ENCODE results near the gene SELENOM. TPM values are rescaled to one million over a fixed set of nuclear protein-coding genes. Genes with fewer than 3 reads are reported as not detected.
"Not testable (repeated sequence)": the region's sequence is repeated elsewhere in the genome, so short reads cannot be mapped to it uniquely, and the experiment has no call there.

Gene SELENOM
- total RNA-seq, 1 donor from 2014 or later, result 43.4 TPM

DNA sequence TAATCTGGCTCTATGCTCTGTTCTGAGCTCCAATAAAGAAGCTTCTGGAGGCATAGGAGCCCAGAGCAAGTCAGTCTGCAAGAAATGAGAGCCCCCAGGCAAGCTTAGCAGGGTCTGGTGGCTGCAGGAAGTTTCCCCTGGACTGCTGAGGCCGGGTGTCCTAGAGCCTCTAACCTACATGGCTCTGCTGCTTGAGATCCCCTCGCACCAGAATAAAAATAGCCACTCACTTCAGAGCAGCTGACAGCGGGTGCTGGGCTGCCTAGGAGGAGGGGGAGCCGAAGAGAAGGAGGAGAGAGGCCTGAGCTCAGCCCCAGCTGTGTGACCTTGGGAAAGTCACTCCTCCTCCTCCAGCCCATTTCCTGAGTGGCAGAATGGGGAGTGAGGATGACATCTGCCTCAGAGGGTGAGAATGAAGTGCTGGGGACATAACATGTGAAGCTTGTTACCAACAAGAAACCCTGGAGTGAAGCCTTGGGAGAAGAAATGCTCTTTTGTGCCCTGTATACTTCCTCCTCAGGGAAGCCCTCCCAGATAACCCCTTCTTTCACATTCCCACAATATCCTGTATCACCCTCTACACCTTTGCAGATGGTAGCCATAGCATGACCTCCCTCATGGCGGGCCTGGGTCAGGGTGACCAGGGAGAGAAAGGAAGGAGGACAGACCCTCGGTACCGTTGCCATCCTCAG lies 11.8 kb upstream of the SELENOM start:
- peak; percentile 82 for ATAC-seq (ENCODE audit: poor library complexity)
- intact Hi-C loops (cut with DNase I), result no loop called here
- DNase-seq, result peak; percentile 64

DNA sequence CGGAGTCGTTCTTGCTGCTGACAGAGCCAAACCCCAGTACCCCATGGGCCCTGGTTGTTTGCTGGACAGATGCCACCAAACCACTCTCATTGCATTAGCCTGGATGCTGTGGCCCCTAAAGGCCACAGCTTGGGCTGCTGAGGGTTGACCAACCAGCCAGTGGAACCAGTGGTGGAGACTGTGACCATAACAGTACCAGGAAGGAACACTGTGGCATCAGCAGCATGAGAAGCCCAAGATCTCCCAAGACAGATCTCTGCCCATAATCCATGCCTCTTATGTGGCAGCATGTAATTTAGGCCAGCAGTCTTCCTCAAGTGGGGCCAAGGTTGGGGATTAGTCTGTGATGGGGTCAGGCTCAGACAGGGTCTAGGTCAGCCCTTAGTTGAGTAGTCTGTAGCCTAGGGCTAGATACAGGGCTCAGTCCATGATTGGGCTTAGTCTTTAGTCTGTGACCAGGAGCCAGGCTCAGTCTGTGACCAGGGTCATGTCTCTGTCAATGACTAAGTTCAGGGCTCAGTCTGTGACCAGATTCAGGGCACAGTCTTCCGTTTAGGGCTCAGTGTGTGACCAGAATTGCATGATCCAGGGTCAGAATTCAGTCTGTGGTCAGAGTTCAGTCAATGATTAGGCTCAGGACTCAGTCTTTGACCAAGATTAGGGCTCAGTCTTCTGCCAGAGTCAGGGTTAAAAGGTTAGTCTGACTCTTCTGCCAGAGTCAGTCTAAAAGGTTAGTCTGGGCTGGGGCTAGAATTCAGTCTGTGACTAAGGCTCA lies 10.9 kb upstream of the SELENOM start:
- ATAC-seq (ENCODE audit: poor library complexity) (no peak), DNase-seq (no peak)
- intact Hi-C loops (cut with DNase I), result no loop called here

DNA sequence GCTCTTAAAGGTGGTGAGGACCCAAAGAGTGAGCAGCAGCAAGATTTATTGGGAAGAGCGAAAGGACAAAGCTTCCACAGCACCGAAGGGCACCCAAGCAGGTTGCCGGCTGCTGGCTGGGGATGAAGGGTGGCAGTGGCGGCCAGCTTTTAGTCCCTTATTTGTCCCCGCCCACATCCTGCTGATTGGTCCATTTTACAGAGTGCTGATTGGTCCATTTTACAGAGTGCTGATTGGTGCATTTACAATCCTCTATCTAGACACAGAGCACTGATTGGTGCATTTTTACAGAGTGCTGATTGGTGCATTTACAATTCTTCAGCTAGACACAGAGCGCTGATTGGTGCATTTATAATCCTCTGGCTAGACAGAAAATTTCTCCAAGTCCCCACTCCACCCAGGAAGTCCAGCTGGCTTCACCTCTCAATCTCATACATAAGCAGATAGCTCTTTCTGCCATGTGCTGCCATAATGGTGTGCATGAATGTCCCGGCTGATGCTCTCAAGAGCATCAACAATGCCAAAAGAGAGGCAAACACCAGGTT lies 5.3 kb upstream of the SELENOM start:
- intact Hi-C loops (cut with DNase I); ATAC-seq (ENCODE audit: poor library complexity); DNase-seq: not testable (repeated sequence)

DNA sequence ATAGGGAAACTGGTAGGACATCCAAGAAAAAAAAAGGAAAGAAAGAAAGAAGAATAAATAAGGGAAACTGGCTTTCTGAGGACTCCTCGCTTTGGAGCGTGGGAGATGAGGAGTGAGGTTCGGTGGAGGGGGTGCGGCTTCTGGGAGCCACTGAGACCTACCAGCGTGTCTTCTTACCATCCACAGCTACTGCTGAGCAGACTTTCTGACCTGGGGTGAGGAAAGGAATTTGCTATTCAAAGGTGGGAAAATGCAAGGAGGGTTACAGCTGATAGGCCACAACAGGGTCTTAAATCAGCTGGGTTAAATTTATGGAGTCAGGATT lies 488 bp upstream of the SELENOM start:
- ATAC-seq (ENCODE audit: poor library complexity) (peak; percentile 15), DNase-seq (no peak)
- intact Hi-C loops (cut with DNase I), result loop anchor here (2.0 to 10.0 kb wide), 2 partner anchors 41 to 107 kb away; partner anchors contain the start of gene LIMK2

DNA sequence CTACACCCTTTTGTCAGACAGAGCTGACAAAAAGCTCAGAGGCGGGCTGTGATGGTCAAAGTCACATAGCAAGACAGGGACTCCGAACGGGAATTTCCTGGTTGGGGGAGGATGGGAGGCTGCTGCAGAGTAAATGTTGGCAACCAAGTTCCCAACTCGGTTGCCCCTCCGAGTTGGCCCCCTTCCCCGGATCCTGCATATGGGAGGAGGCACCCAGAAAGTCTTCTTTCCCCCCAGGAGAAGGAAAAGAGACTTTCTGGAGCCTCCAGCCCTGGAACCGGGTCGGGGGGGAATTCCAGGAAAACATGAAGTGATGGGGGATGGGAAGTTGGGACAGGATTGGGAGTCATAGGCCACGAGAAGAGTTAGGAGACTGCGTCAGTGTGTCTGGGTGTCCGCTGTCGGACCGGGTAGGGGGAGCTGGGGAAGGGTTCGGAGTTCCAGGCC lies 614 bp downstream of the SELENOM start:
- DNase-seq, result no peak
- intact Hi-C loops (cut with DNase I), result loop anchor here (10.0 kb wide), 1 partner anchor 108 kb away; the partner anchor contains the start of gene LIMK2
- peak; percentile 9 for ATAC-seq (ENCODE audit: poor library complexity)

DNA sequence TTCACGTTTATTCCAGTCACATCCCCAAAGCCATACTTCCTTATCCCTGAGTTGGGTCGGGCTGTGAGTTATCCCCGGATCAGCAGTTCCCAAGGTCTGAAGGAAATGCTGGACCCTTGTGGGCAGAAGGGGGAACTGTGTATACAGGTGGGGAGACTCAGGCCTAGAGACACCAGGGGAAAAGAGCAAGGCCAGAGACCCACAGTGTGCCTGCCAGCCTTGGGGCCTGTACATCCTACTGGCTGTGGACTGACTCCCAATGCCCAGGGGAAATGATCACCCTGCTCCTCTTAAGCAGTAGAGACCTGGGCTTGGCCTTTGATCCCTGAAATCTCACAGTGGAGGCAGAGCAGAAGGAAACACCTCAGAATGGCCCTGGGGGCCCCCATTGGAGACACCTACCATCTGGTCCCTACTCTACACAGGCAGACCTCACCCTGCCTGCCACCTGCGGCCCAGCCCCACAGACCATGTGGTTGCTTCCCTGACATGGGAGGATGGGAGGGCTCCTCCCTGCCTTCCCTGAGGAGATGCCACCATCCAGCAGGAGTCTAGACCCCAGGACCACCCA lies 1.3 kb downstream of the SELENOM start:
- no peak for DNase-seq
- ATAC-seq (ENCODE audit: poor library complexity), result no peak
- intact Hi-C loops (cut with DNase I), result loop anchor here (10.0 kb wide), 1 partner anchor 109 kb away; the partner anchor contains the start of gene LIMK2

DNA sequence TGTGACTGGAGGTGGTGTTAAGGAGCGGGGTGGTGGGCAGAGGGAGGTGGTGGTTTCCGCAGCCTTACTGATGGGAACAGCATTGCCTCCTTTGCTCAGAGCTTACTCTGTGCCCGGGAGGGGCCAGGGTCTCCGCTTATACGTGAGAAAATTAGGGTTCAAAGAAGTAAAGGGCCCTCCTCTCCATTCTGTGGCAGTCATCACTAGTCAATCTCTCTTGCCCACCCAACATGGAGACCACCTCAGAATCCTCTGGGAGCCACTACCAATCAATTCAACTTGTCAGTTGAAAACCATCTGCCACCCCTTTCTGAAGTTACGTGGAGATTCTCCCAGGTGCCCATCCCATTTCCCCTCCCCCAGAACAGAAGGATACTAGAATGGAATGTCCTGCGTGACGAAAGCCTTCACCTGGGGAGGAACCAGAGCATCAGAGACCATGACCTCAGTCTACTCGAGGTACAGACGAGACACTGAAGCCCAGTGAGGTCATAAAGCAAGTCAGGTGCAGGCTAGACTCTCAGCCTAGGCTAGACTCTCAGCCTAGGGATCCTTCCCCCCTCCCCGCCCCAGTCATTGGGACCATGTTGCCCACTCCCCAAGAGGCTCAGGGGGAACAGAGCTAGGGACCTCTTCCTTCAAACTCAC lies 2.0 kb downstream of the SELENOM start:
- no peak for ATAC-seq (ENCODE audit: poor library complexity)
- no peak for DNase-seq
- intact Hi-C loops (cut with DNase I), result loop anchor here (10.0 kb wide), 1 partner anchor 109 kb away; the partner anchor contains the start of gene LIMK2

DNA sequence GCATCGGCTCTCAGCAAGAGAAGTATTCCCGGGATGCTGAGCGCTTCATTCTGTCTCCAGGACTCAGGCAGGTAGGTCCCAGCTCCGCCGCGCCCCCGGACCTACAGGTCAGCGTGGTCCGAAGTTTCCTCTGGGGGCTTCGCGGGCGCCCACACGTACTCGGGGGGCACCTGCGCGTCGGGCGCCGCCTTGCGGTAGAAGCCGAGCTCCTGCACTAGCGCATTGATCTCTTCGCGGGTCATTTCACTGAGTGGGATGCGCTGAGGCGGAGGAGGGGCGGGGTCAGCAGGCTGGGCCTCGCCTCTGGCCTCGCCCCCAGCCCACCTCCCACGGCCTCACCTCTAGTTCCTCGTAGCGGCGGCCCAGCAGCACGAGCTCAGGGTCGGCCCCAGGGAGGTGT lies 2.5 kb downstream of the SELENOM start:
- DNase-seq, result no peak
- ATAC-seq (ENCODE audit: poor library complexity), result no peak
- intact Hi-C loops (cut with DNase I), result loop anchor here (10.0 kb wide), 1 partner anchor 110 kb away; the partner anchor contains the start of gene LIMK2

DNA sequence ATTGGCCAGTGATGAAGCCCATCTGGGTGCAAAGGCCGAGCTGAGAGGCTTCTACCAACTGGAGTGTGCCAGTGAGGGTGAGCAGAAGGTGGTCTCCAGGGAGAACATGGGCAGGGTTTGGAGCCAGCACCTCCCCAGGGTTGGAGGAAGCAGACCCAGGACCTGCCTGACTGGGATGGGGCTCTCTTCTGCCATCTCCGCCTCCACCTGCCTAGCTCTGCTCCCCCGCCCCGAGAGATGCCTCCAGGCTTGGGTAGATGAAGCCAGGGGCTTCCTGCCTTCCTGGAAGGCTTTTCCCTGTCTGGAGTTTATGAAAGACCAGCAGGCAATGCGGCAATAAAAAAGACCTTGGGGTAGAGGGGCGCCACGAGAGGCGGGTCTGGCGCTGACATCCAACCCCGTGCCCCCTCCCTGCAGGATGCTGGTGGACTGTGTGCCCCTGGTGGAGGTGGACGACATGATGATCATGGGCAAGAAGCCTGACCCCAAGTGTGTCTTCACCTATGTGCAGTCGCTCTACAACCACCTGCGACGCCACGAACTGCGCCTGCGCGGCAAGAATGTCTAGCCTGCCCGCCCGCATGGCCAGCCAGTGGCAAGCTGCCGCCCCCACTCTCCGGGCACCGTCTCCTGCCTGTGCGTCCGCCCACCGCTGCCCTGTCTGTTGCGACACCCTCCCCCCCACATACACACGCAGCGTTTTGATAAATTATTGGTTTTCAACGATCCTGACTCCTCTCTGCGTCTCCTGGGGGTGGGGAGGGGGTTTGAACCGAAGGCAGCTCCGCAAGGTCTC lies 3.3 kb downstream of the SELENOM start:
- DNase-seq (no peak), ATAC-seq (ENCODE audit: poor library complexity) (no peak)
- intact Hi-C loops (cut with DNase I), result loop anchor here (10.0 kb wide), 1 partner anchor 111 kb away; the partner anchor contains the start of gene LIMK2

DNA sequence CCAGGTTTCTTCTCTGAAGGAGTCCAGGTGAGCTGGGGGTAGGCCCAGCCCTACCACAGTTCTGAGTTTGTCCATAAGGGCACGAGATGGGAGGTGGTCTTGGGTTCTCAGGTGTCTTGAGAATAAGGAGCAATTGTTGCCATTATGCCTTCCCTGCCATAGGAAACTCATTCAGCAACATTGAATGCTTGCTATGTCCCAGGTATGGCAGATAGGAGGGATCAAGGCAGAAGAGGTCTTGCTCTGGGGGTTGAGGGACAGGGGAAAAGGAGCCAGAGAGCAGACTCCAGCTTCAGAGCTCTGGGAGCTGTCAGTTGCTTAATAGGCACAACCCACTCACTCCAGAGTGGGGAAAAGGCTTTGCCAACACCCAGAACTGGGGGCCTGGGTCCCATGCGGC lies 4.3 kb downstream of the SELENOM start:
- DNase-seq (no peak), ATAC-seq (ENCODE audit: poor library complexity) (no peak)
- intact Hi-C loops (cut with DNase I), result loop anchor here (10.0 kb wide), 1 partner anchor 112 kb away; the partner anchor contains the start of gene LIMK2

DNA sequence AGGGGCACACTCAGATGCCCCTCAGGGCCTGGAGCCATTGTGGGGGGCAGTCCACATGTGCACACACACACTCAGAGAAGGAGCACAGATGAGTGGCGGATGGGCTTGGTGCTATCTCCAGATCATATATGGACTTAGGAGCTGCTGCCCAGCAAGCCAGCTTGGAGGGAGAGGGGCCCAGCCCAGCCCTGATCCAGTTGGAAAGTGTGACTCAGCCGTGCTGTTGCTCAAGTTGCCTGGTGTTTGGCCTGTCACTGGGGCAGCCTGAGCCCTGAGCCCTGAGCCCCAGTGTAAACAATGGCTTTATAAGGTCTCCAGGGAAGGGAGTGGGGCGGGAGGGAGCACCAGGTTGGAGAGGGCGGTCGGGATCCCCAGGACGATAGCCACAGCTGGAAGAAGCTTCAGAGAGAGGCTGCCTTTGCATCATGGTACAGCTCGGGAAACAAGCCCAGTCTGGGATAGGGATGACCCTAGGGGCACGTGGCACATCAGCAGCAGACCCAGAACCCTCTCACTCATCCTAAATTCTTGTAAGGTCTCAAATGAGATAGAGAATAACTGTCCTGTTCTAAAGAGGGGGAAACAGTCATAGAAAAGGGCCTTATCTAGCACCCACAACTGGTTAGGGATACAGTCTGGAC lies 4.8 kb downstream of the SELENOM start:
- ATAC-seq (ENCODE audit: poor library complexity) (peak; percentile 38), DNase-seq (peak; percentile 84)
- intact Hi-C loops (cut with DNase I), result loop anchor here (10.0 kb wide), 1 partner anchor 112 kb away; the partner anchor contains the start of gene LIMK2

DNA sequence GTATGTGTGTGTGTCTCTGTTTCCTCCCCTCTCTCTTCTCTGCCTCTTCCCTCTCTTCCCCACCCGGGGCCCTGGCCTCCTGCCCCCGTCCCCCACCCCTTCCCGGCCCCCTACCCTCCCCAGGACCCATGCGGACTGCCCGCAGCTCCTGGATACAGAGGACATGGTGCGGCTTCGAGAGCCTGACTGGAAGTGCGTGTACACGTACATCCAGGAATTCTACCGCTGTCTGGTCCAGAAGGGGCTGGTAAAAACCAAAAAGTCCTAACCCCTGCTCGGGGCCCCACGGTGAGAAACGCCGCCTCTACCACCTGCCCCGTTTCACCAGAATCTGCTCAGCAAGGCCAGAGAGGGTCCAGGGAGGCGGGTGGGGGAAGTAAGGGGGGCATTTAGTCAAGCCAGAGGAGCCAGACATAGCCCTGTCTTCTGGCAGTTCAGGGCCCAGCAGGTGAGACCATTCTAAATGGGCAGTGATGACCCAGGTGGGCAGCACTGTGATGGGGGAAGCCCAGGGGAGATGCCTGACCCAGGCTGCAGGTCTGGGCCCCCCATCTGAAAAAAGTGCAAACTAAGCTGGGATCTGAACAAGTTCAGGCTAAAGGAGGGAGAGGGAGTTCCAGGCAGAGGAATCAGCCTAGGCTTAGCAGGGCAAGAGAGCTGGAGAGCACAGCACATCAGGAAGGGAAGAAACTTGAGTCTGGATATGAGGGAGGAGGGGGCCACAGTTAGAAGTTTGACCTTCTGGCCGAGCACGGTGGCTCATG lies 6.4 kb downstream of the SELENOM start:
- intact Hi-C loops (cut with DNase I), result loop anchor here (10.0 kb wide), 1 partner anchor 114 kb away; the partner anchor contains the start of gene LIMK2
- DNase-seq, result no peak
- no peak for ATAC-seq (ENCODE audit: poor library complexity)

DNA sequence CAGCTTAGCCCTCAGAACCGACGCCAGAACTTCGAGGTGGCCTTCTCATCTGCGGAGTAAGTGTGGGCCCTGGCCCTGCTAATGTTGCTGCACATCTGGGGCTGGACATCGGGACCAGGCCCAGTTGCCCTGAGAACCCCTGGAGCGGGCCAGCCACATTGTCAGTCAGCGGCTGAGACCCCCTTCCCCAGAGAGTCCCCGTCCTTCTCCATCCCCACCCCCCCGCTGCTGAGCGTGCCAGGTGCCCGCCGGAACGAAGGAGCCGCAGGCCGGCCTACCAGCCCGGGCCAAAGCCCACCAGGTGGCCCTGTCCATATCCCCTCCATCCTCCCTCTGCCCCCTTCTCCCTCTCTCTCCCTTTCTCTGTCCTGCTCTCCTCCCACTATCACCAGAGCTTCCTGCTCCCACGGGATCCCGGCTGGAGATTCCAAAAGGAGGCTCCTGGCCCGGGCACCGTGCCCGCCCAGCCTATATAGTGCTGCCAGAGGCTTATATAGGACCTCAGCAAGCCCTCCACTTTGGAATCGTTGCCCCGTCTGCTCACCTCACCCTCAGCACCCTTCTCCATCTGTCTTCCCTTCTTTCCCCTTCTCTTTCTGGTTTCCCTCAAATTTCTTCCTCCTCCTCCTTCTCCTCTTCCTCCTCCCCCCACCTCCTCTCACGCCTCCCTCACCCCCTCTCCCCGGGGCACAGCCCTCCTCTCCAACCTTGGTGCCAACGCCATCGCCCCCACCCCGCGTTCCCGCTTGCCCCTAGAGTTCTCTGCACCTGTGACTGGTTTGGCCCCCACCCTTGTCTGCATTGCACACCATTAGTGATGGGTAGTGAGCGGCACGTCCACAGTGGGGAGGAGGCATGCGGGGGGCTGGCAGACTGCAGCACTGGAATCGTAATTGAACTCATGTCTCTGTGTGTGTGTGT lies 7.3 kb downstream of the SELENOM start:
- ATAC-seq (ENCODE audit: poor library complexity), result no peak
- intact Hi-C loops (cut with DNase I), result loop anchor here (10.0 kb wide), 1 partner anchor 115 kb away; the partner anchor contains the start of gene LIMK2
- no peak for DNase-seq

DNA sequence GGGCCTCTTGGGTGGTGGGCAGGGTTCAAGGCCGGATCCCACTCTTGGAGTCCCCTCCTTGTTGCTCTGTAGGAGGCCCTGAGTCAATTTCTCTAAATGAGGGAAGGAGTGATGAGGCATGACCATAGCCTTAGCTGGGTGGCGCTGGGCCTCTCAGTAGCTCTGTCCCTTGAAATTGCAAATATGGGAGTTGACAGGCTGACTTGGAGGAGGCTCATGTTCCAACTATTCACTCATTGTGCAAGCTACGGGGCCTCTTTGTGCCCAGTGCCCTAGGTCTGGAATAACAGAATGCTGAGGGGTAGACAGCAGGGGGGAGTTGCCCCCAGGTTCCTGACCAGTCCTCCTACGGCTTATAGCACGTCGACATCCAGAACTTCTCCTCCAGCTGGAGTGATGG lies 8.0 kb downstream of the SELENOM start:
- DNase-seq (no peak), ATAC-seq (ENCODE audit: poor library complexity) (no peak)
- intact Hi-C loops (cut with DNase I), result no loop called here

DNA sequence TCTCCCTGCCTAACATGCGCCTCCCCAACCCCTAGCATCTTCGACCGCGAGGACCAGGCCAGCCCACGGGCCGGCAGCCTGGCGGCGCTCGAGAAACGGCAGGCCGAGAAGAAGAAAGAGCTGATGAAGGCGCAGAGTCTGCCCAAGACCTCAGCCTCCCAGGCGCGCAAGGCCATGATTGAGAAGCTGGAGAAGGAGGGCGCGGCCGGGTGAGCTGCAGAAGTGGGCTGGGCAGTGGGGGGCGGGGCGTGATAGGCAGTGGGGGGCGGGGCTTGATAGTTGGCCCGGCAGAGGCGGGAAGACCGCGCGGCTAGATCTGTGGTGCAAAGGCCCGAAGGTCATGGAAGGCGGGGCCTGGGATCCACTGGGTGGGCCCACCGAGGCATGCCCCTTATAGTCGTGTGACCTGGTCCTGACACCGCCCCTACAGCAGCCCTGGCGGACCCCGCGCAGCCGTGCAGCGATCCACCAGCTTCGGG lies 8.7 kb downstream of the SELENOM start:
- no peak for DNase-seq
- intact Hi-C loops (cut with DNase I), result no loop called here
- no peak for ATAC-seq (ENCODE audit: poor library complexity)
